ENCODE measurements around the gene FALEC. TPM values are rescaled to one million over a fixed set of nuclear protein-coding genes. Genes with fewer than 3 reads are reported as not detected.

FALEC gene
- total and polyA plus RNA-seq, 11 donors, result 0.18 to 0.96 (median 0.49) TPM; not detected in 7

- Histone ChIP-seq H3K4me3 (no peak overlapping the region), H3K4me1 (peaks cover 0 to 14% (median 5%) of the 10 kb centered on the region in 12 donors), H3K27me3 (peaks cover 0 to 3% (median 0%) of the 10 kb centered on the region in 9 donors), H3K9me3 (no peaks in the 10 kb centered on the region), H3K27ac (peak overlapping the region in 2 of 12 donors; percentile 38 to 42), H3K36me3 (no peaks in the 10 kb centered on the region)
- DNase-seq (no peak), ATAC-seq (no peak)
- 73 to 84% (median 79%) methylated on average over 3 of the region's 3 CpGs for WGBS, 4 donors
- intact Hi-C loops (cut with DNase I), result no loop called here
- TF ChIP-seq POLR2A (IDR thresholded peaks at IDR 0.05) (no peak), CTCF (IDR thresholded peaks at IDR 0.05) (no peak)
Measured at GRCh38 chr1:150544204-150544603, 28.7 kb downstream of the FALEC start.

GRCh38 chr1:150545486-150546032 lies 30.0 kb downstream of the FALEC start:
- no peak overlapping the region for H3K4me3 ChIP-seq
- peak in 1 of 5 donors; percentile 3 for DNase-seq

GRCh38 chr1:150546294-150546937 lies 30.9 kb downstream of the FALEC start:
- Histone ChIP-seq H3K27ac (no peak overlapping the region), H3K4me3 (no peak overlapping the region), H3K4me1 (peaks cover 0 to 34% (median 18%) of the 10 kb centered on the region in 12 donors), H3K9me3 (no peaks in the 10 kb centered on the region), H3K27me3 (peaks cover 0 to 3% (median 0%) of the 10 kb centered on the region in 9 donors), H3K36me3 (no peaks in the 10 kb centered on the region)
- WGBS, 4 donors, result 87 to 92% (median 90%) methylated on average over 16 of the region's 16 CpGs
- no peak for TF ChIP-seq CTCF (IDR thresholded peaks at IDR 0.05)
- no peak for TF ChIP-seq POLR2A (IDR thresholded peaks at IDR 0.05)
- ATAC-seq (no peak), DNase-seq (peak in 1 of 5 donors; percentile 12)
- intact Hi-C loops (cut with DNase I), result no loop called here

More at GRCh38 chr1:150545486-150546032, 30.0 kb downstream of the FALEC start:
- ATAC-seq, result no peak
- 66 to 71% (median 68%) methylated on average over 6 of the region's 6 CpGs for WGBS, 4 donors
- Histone ChIP-seq H3K27ac (no peak overlapping the region), H3K4me1 (peaks cover 0 to 27% (median 14%) of the 10 kb centered on the region in 12 donors), H3K27me3 (peaks cover 0 to 3% (median 0%) of the 10 kb centered on the region in 9 donors), H3K9me3 (no peaks in the 10 kb centered on the region), H3K36me3 (no peaks in the 10 kb centered on the region)
- TF ChIP-seq CTCF (IDR thresholded peaks at IDR 0.05) (no peak), POLR2A (IDR thresholded peaks at IDR 0.05) (no peak)
- intact Hi-C loops (cut with DNase I), result no loop called here

- no peak for TF ChIP-seq CTCF (IDR thresholded peaks at IDR 0.05)
- no peak for TF ChIP-seq POLR2A (IDR thresholded peaks at IDR 0.05)
- DNase-seq (no peak), ATAC-seq (no peak)
- H3K36me3 ChIP-seq, result no peaks in the 10 kb centered on the region
- intact Hi-C loops (cut with DNase I), result no loop called here
- peak overlapping the region in 11 of 12 donors; percentile 45 to 77 (median 65) for H3K4me3 ChIP-seq
- 50 to 58% (median 55%) methylated on average over 4 of the region's 4 CpGs for WGBS, 4 donors
- H3K9me3 ChIP-seq, result no peaks in the 10 kb centered on the region
- H3K27ac ChIP-seq, result peak overlapping the region; percentile 63 to 93 (median 86)
- H3K4me1 ChIP-seq, result peaks cover 0 to 53% (median 35%) of the 10 kb centered on the region in 12 donors
- H3K27me3 ChIP-seq, result peaks cover 0 to 3% (median 0%) of the 10 kb centered on the region in 9 donors
Measured at GRCh38 chr1:150548324-150548631, 32.7 kb downstream of the FALEC start.

Data from heart left ventricle (tissue), 16 donors.